GM18511 (cell line): Measurements from ENCODE around the gene CEP192.

ENCODE experiments used
- ATAC-seq: cut with Tn5 transposase; IDR thresholded peaks from one replicate; pipeline ENCODE4 v1.9.1; 2021; ENCODE audit warnings: mild to moderate bottlenecking, moderate library complexity; ENCODE audit not compliant: unreplicated experiment

The CEP192 gene

DNA sequence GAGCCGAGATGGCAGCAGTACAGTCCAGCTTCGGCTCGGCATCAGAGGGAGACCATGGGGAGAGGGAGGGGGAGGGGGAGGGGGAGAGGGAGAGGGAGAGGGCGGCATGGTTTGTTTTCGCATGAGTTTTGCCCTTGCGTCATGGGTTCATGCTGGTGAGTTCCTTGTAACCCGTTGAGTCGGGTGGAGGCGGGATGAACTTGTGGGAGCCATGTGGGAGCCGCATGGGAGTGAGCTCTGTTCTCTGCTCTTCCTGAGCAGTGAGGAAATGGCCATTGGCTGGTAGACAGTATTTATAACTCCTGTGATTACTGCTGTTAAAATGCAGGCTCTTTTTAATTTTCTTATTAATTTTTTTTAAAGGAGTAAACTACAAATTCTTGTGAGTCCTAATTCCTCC, 108.0 kb downstream of the CEP192 start:
- no peak for ATAC-seq

DNA sequence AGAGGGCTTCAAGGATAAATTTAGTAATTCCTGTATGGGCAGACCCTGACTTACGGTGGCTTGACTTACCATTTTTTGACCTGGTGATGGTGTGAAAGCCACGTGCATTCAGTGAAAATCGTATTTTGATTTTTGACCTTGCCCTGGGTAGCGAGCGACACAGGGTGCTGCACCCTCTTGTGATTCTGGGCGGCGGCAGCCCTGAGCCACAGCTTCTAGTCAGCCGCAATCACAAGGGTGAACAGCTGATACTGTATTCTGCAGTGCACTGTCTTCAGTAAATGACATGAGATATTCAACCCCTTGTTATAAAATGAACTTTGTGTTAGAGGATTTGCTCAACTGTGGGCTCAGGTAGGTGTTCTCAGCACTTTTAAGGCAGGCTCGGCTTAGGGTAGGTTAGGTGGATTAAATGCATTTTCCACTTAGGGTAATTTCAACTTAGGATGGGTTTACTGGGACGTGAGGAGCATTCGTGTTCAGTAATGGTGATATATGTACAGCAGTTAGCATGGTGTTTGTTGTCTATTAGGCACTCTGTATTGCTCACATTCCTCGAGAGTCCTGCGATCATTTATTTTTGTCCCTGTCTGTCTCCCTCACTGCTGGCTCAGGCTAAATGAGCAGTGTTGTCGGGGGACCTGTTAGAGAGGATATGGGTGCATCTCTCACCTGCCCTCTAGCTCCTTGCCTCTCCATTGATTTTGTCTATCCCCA, 109.9 kb downstream of the CEP192 start:
- ATAC-seq: no peak

- no peak for ATAC-seq
Observed at GRCh38 chr18:13101659-13102197, 110.6 kb downstream of the CEP192 start.

DNA sequence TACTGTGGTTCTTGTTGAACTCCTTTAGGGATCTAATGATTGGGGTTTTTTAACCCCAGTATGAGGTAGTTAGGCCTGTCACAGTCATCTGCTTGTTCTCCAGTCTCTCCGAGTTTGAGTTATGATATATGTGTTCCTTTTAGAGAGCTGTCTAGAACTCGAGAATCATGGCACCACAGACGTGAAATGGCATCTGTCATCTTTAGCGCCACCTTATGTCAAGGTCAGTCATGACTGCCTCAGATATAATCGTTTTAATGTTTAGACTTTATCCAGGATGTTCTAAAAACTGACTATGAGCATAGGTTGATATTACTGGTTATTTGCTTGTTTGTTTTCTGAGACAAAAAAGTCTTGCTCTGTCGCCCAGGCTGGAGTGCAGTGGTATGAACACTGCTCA, 112.2 kb downstream of the CEP192 start:
- ATAC-seq: no peak

- ATAC-seq: no peak
Observed at GRCh38 chr18:13105059-13105458, 113.9 kb downstream of the CEP192 start.

DNA sequence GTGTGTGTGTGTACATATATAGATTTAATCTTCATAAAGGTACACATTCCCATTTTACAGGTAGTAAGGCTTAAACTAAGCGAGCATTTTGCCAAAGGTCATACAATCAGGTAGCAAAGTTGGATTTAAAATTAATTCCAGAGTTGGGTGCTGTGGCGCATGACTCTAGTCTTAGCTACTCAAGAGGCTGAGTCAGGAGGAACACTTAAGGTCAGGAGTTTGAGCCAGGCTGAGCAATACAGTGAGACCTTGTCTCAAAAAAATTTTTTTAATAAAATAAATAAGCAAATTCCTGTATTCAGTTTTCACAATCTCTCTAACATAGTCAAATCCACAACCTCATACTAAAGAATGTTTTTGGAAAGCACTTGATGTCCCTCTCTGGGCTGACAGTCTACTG, 115.9 kb downstream of the CEP192 start:
- no peak for ATAC-seq

- ATAC-seq: no peak
Observed at GRCh38 chr18:13108330-13108729, 117.2 kb downstream of the CEP192 start.

DNA sequence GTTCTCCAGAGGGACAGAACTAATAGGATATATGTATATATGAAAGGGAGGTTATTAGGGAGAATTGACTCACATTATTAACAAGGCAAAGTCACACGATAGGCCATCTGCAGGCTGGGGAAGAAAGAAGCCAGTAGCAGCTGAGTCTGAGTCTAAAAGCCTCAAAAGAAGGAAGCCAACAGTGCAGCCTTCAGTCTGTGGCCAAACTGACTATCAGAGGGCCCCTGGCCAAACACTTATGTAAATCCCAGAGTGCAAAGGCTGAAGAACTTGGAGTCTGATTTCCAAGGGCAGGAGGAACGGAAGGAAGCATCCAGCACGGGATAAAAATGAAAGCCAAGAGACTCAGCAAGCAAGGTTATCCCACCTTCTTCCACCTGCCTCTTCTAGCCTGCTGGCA, 119.4 kb downstream of the CEP192 start:
- ATAC-seq: no peak

DNA sequence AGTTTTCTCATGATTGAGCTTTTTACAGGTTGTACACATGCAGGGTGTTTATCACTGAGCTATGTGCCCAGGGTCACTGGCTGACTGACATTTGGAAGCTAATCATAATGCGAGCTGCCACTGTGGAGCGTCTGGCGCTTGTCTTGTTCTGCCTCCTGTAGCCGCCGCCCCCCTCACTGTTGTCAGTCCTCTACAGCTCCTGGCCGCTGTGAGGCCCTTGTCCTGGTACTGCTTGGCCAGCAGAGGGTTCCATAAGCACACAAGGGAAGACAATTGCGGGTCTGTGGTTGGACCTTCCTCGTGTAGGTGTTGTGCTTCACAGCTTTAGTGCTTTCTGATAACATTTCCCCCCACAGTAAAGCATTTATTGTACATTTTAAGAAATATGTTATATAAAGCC, 121.8 kb downstream of the CEP192 start:
- ATAC-seq: no peak

DNA sequence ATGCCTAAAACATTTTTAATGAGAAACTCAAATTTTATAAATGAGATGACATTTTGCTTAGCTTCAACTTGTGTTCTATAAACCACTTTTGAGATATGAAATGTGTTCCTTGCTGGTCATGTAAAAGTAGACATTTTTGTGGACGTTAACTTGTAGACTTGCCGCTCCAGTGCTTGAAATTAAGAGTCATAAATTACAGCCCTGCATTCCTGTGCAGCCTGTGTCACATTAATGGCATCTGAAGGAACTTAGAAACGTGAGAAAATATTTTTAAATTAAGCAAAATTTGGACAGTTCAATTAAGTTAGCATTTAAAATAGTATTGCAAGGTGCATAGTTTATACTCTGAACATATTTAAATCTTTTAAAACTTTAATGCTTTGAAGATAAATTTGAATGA, 129.1 kb downstream of the CEP192 start:
- no peak for ATAC-seq

DNA sequence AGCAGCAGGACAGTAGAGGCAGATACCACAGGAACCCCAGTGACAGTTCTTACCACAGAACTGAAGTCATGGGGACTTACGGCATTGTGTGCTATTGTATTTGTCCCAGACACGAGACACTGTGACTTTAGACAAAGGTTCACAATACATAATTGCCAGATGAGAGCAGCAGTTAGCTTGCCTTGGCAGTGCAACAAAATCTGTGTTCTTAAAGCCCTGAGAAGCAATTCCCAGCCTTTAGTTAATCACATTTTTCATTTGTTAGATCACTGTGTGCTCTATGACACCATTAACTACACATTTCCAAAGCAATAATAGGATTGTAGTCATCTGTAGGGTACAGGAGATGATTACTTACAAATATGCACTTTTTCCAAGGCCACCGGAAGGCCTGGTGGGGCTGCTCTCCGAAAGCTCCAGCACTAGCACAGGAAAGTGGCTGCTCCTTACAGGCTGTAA, 129.8 kb downstream of the CEP192 start:
- no peak for ATAC-seq

- ATAC-seq: no peak
Observed at GRCh38 chr18:13124411-13124810, 133.2 kb downstream of the CEP192 start.

DNA sequence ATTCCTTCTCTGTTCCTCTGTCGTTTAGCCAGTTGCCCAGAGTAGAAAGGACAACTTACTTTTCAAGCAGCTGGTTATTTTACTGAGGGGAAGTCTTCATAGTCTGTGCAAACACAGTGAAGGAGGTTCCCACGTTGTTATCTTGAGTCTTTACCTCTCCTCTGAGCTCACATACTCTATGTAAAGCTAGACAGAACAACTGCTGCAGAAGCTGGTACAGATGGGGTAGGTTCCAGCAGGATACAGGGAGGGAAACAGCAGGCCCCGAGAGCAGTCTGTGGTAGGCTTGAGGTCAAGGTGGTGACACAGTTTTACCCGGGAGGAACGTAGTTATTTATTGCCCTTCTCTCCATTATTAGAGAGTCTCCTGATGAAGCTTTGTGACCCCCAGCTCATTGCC, 134.0 kb downstream of the CEP192 start:
- ATAC-seq: no peak

DNA sequence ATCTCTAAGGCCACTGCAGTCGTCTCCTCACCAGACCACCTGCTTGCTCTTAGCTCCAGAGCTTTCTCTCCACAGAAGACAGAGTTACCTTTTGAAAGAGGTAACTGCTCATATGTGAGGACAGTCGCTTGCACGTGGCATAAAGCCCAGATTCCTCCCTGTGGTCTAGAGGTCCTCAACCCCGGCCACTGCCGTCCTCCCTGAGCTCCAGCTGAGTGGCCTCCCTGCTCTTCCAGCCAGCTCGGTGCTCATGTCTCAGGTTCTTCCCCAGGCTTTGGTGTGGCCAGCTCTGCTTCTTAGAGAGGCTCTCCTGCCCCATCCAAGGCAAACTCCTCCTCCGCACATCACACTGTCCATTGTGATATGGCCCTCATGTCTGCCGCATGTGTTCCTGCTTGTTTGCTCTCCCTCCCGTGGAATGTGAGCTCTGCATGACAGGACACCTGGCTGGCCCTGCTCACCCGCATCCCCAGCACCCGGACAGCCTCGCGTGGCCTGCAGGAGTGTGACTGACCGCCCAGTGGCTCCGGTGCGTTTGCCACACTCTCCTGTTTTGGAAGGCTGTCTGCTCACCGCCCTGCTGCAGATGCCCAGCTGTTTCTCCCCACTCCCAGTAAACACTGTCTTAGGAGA, 135.9 kb downstream of the CEP192 start:
- no peak for ATAC-seq

- ATAC-seq: no peak
Observed at GRCh38 chr18:13131283-13131682, 140.1 kb downstream of the CEP192 start.

DNA sequence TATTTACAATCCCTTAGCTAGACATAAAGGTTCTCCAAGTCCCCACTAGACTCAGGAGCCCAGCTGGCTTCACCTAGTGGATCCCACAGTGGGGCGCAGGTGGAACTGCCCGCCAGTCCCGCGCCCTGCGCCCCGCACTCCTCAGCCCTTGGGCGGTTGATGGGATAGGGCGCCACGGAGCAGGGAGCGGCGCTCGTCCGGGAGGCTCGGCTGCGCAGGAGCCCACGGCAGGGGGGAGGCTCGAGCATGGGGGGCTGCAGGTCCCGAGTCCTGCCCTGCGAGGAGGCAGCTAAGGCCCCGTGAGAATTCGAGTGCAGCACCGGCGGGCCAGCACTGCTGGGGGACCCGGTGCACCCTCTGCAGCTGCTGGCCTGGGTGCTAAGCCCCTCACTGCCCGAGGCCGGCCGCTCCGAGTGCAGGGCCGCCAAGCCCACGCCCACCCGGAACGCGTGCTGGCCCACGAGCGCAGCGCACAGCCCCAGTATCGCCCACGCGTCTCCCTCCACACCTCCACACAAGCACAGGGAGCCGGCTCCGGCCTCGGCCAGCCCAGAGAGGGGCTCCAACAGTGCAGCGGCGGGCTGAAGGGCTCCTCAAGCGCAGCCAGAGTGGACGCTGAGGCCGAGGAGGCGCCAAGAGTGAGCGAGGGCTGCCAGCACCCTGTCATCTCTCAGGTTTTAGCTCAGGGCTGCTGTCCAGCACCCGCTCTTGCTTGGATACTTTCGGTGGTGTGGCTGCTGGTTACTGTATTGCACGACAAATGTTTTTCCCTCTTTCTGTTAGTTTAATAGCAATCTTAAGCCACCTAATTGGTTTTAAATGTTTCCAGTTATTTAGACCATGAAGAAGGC, 143.6 kb downstream of the CEP192 start:
- no peak for ATAC-seq

DNA sequence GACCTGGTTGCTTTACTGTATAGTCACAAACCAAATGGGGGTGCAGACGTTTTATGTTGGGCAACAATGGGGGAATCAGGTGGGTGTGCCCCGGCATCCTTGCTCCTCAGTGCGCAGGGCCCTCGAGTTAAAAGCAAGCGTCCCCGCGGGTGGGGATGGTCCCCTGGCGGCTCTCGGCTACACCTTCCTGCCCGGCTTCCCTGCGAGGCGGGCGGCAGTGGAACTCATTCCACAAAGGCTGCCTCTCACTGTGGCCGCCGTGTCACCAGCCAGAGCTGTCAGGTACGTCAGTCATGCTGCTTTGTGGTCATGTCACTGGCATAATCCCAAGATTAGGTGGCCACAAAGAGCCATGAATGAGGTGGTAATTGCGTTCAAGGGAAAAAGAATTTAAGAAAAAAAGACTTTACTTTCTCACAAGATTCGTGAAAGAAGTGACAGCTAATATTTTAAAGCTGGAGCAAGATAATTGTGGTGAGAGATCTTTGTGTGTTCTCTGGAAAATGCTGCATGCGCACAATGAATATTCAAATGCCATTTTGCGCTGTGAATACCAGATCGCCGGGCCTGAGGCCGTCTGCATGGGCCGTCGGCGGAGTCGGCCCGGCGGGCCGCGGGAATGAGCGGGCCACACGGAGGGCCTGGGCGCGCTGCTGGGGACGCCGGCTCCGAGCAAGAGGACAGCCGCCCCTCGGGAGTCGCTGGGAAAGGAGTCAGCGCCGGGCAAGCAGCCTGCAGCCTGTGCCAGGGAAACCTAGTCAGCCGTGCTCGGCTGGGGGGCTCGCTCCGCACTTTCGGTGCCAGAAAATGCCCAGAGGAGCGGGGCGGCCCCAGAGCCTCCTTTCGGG, 145.1 kb downstream of the CEP192 start:
- peak; percentile 12 for ATAC-seq

DNA sequence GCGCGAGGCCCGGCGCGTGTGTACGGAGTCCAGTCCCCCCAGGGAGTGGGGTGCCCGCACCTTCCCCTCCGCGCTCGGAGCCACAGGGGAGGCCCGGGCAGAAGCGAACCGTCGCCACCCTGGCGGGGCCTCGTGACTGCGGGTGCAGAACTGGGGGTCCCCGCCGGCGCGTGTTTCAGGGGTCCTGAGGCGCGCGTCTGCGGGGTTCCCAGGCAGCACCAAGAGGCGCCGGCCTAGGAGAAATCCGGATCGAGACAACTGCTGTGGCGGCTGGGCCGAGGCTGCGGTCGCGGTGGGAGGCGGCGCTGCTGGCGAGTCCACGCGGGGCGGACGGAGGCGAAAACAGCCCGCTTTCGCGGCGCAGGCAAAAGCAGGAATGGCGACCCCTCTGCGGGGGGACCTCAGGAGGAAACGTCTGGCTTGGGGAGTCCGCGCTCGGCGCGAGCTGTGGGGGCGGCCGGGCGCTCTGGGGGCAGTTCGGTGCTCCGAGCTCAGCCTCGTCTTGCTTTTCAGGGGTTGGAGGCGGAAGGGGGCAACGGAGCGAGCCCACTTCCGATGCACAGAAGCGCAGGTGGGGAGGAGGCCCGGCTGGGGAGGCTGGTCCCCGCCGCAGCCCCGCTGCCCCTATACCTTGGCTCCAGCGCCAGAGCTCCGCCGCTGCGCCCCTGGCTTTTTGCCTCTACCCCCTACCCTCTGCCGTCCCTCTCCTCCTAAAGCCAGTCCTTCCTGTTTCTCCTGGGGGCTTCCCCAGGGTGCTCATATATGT, 145.9 kb downstream of the CEP192 start:
- peak; percentile 37 for ATAC-seq

GRCh38 chr18:13137670-13138419, 146.7 kb downstream of the CEP192 start:
- ATAC-seq: peak; percentile 84
